ENCODE results near the gene VAMP5. TPM values are rescaled to one million over a fixed set of nuclear protein-coding genes. Genes with fewer than 3 reads are reported as not detected.

VAMP5 gene
- total RNA-seq, 1 donor from 2014 or later: 65.6 TPM

GRCh38 chr2:85619617-85620016 lies 35.4 kb downstream of the VAMP5 start:
- intact Hi-C loops (cut with micrococcal nuclease): no loop called here

- intact Hi-C loops (cut with micrococcal nuclease): no loop called here
Observed at GRCh38 chr2:85621338-85621737, 37.1 kb downstream of the VAMP5 start.

GRCh38 chr2:85623991-85624390 lies 39.8 kb downstream of the VAMP5 start:
- intact Hi-C loops (cut with micrococcal nuclease): no loop called here

- intact Hi-C loops (cut with micrococcal nuclease): no loop called here
Observed at GRCh38 chr2:85628658-85629057, 44.4 kb downstream of the VAMP5 start.

- intact Hi-C loops (cut with micrococcal nuclease): no loop called here
Observed at GRCh38 chr2:85631316-85631715, 47.1 kb downstream of the VAMP5 start.

- intact Hi-C loops (cut with micrococcal nuclease): no loop called here
Observed at GRCh38 chr2:85635011-85635410, 50.8 kb downstream of the VAMP5 start.

- intact Hi-C loops (cut with micrococcal nuclease): no loop called here
Observed at GRCh38 chr2:85635636-85636035, 51.4 kb downstream of the VAMP5 start.

GRCh38 chr2:85642725-85643124 lies 58.5 kb downstream of the VAMP5 start:
- intact Hi-C loops (cut with micrococcal nuclease): loop anchor here (5.0 kb wide), 1 partner anchor 160 kb away; no protein-coding TSS in a partner anchor

Other genes starting within 250 kb of the VAMP5 start
- gene RETSAT, start 229.9 kb upstream of the VAMP5 start, total RNA-seq: 25.2 and 25.3 TPM in 2 replicates
- gene ELMOD3, start 229.7 kb upstream of the VAMP5 start, total RNA-seq: 19.0 and 21.2 TPM in 2 replicates
- gene CAPG, start 174.1 kb upstream of the VAMP5 start, total RNA-seq: 403 and 407 TPM in 2 replicates
- 0.32 and 0.52 TPM in 2 replicates for gene SH2D6, start 165.7 kb upstream of the VAMP5 start, total RNA-seq
- gene MAT2A, start 45.3 kb upstream of the VAMP5 start, total RNA-seq: 327 and 333 TPM in 2 replicates
- 21.3 and 24.3 TPM in 2 replicates for gene GGCX, start 22.9 kb upstream of the VAMP5 start, total RNA-seq
- gene VAMP8, start 6.8 kb upstream of the VAMP5 start, total RNA-seq: 139 and 146 TPM in 2 replicates
- gene RNF181, start 11.3 kb downstream of the VAMP5 start, total RNA-seq: 97.8 and 108 TPM in 2 replicates
- gene TMEM150A, start 18.3 kb downstream of the VAMP5 start, total RNA-seq: 2.1 and 2.2 TPM in 2 replicates
- gene C2orf68, start 27.6 kb downstream of the VAMP5 start, total RNA-seq: 40.5 and 41.4 TPM in 2 replicates
- gene USP39, start 31.8 kb downstream of the VAMP5 start, total RNA-seq: 81.2 and 83.9 TPM in 2 replicates
- gene SFTPB, start 83.8 kb downstream of the VAMP5 start, total RNA-seq: not detected in 2 replicates
- 17.8 and 18.1 TPM in 2 replicates for gene GNLY, start 109.9 kb downstream of the VAMP5 start, total RNA-seq
- 0.18 and 0.20 TPM in 2 replicates for gene ATOH8, start 169.6 kb downstream of the VAMP5 start, total RNA-seq